NOMO-1 treated with DMSO at 0.1 percent for 48 hours (cell line): ENCODE data around the gene SND1.
A peak's percentile ranks its signal among the peaks of the same experiment; 100 is the strongest.

Source experiments
- DNase-seq: peaks from one replicate; lab custom pipeline; 2025; ENCODE audit not compliant: unreplicated experiment; lab: John Stamatoyannopoulos, UW

The SND1 gene

DNA sequence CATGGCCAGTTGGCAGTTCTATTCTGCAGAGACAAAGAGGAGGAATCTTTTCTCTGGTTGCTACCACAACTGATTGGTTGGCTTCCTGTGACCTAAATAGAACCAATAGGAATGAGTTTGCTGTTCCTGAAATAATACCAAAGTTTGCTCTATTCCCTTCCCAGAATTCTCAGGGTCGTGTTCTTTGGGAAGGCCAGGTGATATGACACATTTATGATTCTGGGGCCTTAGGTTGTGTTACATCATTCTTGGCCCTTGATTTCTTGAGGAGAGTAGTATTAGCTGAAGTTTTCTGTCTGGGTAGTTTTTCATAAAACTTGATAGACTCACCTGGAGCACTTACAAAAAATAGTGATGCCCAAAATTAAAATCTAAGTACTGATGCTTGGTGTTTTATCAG is 207.3 kb downstream of the SND1 start:
- DNase-seq = no peak

DNA sequence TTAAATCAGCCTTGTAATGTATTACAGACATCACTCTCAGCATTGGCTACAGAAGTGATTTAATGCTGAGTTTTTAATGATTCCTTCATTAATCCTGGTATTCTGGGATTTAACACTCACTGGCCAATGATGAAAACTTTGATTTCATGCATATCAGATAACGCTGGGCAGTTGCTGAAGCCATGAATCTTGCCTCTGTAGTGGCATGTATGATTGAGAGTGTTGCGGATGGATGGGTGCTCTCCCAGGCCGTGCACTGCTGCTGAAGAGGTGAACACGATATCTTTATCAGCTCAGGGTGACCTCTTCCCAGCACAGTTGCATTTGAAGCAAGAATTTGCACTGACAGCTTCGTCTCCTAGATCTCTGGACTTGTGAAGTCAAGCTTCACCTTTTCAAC is 210.5 kb downstream of the SND1 start:
- DNase-seq = no peak

GRCh38 chr7:127863082-127863481 is 211.1 kb downstream of the SND1 start:
- DNase-seq = no peak

DNA sequence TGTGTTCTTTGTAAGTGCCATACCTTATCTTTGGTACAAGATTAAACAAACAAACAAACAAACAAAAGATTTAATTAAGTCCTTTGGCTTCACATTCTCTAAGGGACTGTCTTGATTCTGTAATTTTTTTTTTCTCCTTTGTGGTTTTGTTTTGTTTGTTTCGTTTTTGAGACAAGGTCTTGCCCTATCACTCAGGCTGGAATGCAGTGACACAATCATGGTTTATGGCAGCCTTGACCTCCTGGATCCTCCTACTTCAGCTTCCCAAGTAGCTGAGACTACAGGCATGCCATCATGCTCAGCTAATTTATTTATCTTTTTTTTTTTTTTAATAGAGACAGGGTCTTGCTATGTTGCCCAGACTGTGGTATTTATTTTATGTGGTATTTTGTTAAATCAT is 213.5 kb downstream of the SND1 start:
- DNase-seq = no peak

DNA sequence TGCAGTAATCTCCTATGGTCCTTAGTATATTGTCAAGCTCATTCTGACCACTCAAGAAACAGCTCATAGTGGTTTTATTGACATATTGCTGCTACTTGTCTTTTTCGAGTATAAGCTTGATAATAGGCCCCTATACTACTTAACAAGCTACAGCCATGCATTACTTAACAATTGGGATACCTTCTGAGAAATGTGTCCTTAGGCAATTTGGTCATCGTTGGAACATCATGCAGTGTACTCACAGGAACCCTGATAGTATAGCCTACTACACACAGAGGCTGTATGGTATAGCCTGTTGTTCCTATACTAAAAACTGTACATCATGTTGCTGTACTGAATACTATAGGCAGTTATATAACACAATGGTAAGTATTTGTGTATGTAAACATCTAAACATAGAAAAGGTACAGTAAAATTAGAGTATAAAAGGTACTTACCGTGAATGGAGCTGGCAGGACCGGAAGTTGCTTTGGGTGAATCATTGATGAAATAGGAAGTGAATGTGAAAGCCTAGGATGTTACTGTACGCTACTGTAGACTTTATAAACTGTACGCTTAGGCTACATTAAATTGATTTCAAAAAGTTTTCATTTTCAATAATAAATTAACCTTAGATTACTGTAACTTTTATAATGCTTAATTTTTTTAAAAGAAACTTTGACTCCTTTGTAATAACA is 218.4 kb downstream of the SND1 start:
- DNase-seq = peak; percentile 45

DNA sequence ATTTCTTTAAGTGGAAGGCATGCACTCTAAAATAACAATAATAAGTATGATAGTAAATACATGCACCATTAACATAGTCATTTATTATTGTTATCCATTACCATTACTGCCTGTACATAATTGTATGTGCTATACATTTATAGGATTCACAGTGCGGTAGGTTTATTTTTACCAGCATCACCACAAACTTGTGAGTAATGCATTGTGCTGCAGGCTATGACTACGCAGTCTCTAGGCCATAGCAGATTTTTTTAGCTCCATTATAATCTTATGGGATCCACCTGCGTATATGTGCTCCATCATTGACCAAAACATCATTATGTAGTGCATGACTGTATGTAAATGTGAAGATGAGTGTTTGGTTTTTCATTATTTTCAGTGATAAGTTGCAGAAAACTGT is 219.2 kb downstream of the SND1 start:
- no peak for DNase-seq

DNA sequence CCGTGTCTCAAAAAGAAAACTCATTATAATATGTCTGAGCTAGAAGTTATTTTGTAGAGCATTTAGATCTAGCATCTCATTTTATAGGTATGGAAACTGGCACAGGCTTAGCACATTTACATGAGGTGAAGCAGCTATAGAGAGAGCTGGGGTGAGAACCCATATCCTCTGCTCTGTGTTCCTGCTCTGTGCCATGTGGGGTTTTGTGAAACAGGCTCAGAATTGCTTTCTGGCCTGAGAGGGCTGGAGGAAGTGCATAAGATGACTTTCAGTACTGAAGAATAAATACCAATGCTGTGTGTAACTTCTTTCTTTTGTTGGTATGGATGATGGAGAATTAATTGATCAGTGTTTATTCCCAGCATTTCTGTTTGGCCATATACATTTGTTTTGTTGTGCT is 220.1 kb downstream of the SND1 start:
- DNase-seq = no peak

GRCh38 chr7:127873151-127873550 is 221.2 kb downstream of the SND1 start:
- DNase-seq = no peak

GRCh38 chr7:127873715-127874636 is 222.0 kb downstream of the SND1 start:
- DNase-seq = no peak

- no peak for DNase-seq
Observed at GRCh38 chr7:127874951-127875608, 223.1 kb downstream of the SND1 start.

- DNase-seq = no peak
Observed at GRCh38 chr7:127876393-127876792, 224.4 kb downstream of the SND1 start.

DNA sequence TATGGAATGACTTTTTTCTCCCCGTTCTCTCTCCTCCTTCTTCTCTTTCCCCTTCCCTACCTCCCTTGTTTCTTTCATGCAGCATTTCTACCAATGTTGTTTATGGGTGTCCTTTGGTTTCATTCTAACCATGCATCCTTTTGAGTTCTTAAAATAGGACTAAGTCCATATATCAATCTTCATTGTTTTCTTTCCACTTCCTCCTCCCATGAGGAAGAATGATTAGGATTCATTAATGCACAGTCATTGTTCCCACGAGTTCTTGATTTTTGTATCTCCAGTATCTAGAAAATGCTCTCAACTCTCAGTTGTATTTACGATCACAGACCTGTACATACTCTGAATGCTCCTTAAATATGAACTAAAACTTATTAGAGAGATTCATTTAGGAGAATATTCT is 226.0 kb downstream of the SND1 start:
- DNase-seq = no peak

GRCh38 chr7:127878791-127879190 is 226.8 kb downstream of the SND1 start:
- DNase-seq = no peak

- no peak for DNase-seq
Observed at GRCh38 chr7:127879436-127879835, 227.4 kb downstream of the SND1 start.

DNA sequence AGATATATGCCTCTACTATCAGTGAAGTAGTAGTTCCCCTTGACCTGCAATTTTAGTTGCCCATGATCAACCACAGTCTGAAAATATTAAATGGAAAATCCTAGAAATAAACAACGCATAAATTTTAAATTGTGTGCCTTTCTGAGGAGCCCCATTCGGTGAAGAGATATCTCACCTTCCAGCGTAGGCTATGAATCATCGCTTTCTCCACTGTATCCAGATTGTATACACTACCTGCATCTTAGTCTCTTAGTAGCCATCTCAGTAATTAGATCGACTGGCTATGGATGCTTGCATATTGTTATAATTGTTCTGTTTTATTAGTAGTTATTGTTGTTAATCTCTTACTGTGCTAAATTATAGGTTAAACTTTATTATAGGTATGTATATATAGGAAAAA is 227.9 kb downstream of the SND1 start:
- DNase-seq = no peak

DNA sequence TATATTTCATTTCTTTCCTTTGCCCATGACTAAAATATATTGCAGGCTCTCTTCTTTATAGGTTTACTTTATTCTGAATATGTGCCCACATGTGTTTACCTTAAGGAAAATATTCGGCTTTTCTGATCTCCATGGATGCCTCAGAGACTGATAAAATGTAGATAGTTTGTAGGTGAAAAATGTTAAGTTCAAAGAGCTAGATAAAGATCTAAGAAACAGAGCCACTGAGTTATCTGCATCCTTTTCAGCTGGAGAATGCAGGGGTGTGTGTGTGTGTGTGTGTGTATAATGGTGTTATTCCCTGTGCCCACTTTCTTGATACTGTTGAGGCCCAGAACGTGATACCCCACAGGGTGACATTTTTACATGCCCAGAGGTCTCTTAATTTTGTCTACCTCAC is 228.5 kb downstream of the SND1 start:
- DNase-seq = no peak

DNA sequence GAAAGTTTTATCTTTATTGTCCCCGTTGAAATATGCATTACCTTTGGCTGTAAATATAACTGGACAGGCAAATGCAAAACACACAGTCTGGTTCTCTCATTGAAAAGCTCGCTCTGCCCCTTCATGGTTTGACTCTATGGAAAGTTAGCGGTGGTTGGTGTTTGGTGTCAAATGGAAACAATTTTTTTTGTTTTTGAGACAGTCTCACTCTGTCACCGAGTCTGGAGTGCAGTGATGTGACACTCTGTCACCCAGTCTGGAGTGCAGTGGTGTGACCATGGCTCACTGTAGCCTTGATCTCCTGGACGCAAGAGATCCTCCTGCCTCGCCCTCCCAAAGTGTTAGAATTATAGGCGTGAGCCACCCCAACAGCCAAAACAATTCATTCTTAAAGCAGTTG is 229.6 kb downstream of the SND1 start:
- DNase-seq = no peak

DNA sequence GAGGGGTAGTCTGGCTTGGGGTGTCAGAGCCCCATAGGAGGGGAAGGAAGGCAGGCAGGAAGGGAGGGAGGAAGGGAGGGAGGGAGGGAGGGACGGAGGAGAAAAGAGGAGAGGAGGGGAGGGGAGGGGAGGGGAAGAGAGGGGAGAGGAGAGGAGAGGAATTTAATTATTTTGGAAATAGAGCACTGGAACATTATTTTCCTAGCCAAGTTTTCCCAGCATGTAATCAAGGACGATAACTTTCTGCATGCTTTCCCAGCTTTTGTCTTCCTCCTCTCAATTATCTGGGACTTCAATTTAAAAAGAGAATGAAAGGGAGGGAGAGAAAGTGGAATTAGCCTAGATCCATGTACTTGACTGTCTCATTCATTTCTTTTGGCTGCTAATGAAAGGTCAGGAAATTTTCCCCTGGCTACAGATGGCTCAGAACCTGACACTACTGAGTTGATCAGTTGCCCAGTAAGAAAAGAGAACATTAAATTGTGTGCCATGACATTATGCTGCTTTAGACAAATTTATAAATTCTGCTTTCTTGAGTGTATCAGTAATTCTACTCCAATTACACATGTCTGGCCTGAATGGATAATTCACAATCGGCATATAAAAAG is 230.4 kb downstream of the SND1 start:
- DNase-seq = no peak

DNA sequence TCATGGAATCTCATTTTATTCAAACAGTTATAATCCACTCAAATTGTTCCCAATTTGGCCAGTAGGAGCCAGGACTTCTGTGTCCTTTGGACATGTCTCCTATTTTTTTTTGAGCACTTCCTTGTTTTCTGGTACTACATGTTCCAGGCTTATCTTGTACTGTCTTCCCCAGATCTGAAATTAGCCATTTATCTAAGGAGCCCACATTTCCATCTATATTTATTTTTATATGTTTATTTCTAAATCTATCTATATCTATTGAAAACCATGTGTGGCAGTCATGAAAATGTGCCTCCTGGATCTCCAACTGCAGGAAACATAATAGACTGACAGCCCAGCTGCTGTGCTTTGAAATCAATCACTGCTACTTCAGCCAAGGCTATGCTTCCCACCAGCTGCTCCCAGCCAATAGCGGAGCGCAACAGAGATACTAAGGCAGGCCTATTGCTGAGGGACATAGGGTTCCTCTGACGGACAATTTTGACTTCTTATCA is 232.1 kb downstream of the SND1 start:
- DNase-seq = no peak

- no peak for DNase-seq
Observed at GRCh38 chr7:127885222-127885772, 233.3 kb downstream of the SND1 start.

- no peak for DNase-seq
Observed at GRCh38 chr7:127885843-127886242, 233.8 kb downstream of the SND1 start.
